ENCODE measurements around the gene ARSI.

GRCh38 chr5:150274811-150275210 lies 27.9 kb downstream of the ARSI start:
- TF ChIP-seq POLR2AphosphoS5 (IDR thresholded peaks at IDR 0.05; ENCODE audit: low read depth, low read length) (no peak), POLR2A (IDR thresholded peaks at IDR 0.05; ENCODE audit: low read depth, low read length) (no peak), TAF1 (IDR thresholded peaks at IDR 0.05; ENCODE audit: low read depth, low read length) (no peak), PAX5 (IDR thresholded peaks at IDR 0.05; ENCODE audit: insufficient read depth, low read length, severe bottlenecking) (no peak), SPI1 (IDR thresholded peaks at IDR 0.05; ENCODE audit: low read depth, low read length) (no peak), POU2F2 (IDR thresholded peaks at IDR 0.05; ENCODE audit: low read depth, low read length) (no peak)

Measured in GM12891 (cell line).